Effector memory CD8-positive, alpha-beta T cell (primary cell): ENCODE results near the gene HMOX1.
A peak's percentile ranks its signal among the peaks of the same experiment; 100 is the strongest.
"Not testable (repeated sequence)": the region's sequence is repeated elsewhere in the genome, so short reads cannot be mapped to it uniquely, and the experiment has no call there.

Source experiments
- ATAC-seq: fragments of 150-1000 bp; cut with Tn5 transposase; replicated peaks from 2 replicates; pipeline ENCODE4 v1.10.0; 2021; ENCODE audit warnings: mild to moderate bottlenecking, moderate library complexity
- DNase-seq, 3 experiments: peaks; one replicate each; pipeline ENCODE4 v3.0.0; 2021
- H3K27ac Mint-ChIP-seq, 2 donors: one replicate each; pipeline ENCODE4 v1.8.0; 2022; ENCODE audit warnings: mild to moderate bottlenecking in 2 of 2, mixed read lengths in 2 of 2, moderate library complexity in 2 of 2
- H3K27me3 Mint-ChIP-seq, 2 donors: one replicate each; pipeline ENCODE4 v1.8.0; 2022; ENCODE audit warnings: mixed read lengths in 2 of 2
- H3K36me3 Mint-ChIP-seq: one replicate; pipeline ENCODE4 v1.8.0; 2022; ENCODE audit warnings: mild to moderate bottlenecking, moderate library complexity, mixed read lengths; ENCODE audit not compliant: insufficient read depth
- H3K4me1 Mint-ChIP-seq, 2 donors: one replicate each; pipeline ENCODE4 v1.8.0; 2022; ENCODE audit warnings: low read depth in 2 of 2, mixed read lengths in 2 of 2
- H3K4me3 Mint-ChIP-seq, 2 donors: one replicate each; pipeline ENCODE4 v1.8.0; 2022; ENCODE audit warnings: mild to moderate bottlenecking in 2 of 2, mixed read lengths in 2 of 2, moderate library complexity in 2 of 2
- H3K9me3 Mint-ChIP-seq, 2 donors: one replicate each; pipeline ENCODE4 v1.8.0; 2022; ENCODE audit warnings: mixed read lengths in 2 of 2

HMOX1 gene

DNA sequence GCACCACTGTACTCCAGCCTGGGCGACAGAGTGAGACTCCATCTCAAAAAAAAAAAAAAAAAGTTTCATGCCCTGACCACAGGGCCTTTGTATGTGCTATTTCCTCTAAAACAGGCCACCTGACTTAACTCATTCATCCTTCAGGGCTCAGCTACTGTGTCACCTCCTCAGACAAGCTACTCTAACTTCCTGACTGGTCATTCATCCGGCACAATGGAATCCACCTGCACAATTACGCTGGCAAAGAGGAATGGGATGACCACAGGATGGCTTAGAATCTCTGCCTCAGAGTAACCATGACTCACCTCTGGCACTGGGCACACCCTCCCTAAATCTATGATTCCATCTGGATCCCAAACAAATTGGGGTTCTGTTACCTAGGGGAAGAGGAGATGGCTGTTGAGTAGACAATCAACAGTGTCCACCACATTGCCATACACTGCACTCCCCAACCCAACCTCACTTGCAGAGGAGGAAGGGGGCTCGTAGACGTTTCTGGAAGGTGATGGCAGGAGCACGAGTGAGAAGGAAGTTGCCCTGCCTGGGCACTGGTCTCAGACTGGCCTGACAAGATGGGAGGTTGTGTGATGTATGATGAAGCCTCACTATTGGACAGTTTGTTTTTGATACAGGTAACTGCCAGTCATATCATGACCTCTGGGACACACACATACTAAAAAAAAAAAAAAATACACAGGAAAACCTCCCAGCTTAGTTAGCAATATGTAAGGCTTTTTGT is 22.8 kb upstream of the HMOX1 start:
- H3K4me1 Mint-ChIP-seq = no peaks in the 10 kb centered on the region
- no peak overlapping the region for H3K4me3 Mint-ChIP-seq
- H3K27me3 Mint-ChIP-seq = peaks cover 18 to 46% of the 10 kb centered on the region in 2 donors
- H3K9me3 Mint-ChIP-seq = no peaks in the 10 kb centered on the region
- DNase-seq (no peak), ATAC-seq (no peak)
- H3K36me3 Mint-ChIP-seq = peaks cover 4% of the 10 kb centered on the region
- no peak overlapping the region for H3K27ac Mint-ChIP-seq

DNA sequence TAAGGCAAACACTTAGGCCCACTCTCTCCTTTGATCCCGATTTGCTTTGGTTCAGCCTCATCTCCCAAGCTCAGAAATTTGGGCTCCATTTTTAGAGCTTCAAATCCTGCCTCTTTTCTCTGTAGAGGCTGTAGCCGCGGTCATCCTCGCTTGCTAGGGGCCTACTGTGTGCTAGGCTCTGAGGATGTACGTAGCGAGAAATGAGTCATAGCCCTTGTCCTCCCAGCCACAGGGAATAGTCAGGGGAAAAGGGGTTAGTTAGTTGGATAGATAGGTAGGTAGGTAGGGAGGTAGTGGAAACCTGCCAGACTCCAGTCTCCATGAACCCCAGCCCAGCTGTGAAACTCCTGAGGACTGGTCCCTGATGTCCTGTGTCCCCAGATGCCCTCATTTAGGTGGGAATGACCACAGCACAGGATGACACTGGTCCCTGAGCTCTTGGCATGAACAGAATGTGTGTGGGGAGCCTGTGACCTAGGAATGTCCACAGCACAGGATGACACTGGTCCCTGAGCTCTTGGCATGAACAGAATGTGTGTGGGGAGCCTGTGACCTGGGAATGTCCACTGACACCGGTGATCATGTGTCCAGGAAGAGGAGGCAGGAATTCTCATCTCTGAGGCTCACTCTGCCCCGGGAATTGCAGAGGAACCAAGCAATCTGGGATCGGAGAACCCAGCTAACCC is 21.4 kb upstream of the HMOX1 start:
- H3K36me3 Mint-ChIP-seq = peaks cover 4% of the 10 kb centered on the region
- no peak overlapping the region for H3K4me3 Mint-ChIP-seq
- ATAC-seq (no peak), DNase-seq (no peak)
- no peaks in the 10 kb centered on the region for H3K4me1 Mint-ChIP-seq
- H3K27ac Mint-ChIP-seq = peak overlapping the region in 1 of 2 donors; percentile 4
- peaks cover 18 to 46% of the 10 kb centered on the region in 2 donors for H3K27me3 Mint-ChIP-seq
- no peaks in the 10 kb centered on the region for H3K9me3 Mint-ChIP-seq

DNA sequence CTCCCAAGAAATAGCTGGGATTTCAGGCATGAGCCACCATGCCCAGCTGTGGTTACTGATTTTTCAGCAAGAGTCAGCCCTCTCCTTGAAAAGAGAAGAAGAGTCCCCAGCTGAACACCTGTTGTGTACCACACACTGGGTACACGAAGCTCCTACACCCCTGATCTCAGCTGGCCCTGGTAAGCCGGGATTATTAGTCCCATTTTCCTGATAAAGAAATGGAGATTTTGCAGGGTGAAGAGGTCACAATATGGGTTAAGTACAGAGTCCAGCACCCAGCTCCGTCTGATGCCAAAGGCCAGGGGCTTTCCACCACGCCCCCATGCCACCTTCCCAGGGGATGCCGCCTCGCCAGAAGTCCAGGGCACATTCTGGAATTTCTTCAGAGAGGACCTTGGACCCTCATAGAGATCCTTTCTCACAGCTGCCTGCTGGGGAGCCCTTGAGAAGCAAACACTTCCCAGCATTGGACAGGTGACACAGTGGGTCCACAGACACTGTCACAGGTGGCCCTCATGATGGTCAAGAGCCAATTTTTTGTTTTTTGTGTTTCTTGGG is 19.8 kb upstream of the HMOX1 start:
- H3K9me3 Mint-ChIP-seq = no peaks in the 10 kb centered on the region
- no peak overlapping the region for H3K27ac Mint-ChIP-seq
- H3K36me3 Mint-ChIP-seq = peaks cover 6% of the 10 kb centered on the region
- ATAC-seq (no peak), DNase-seq (no peak)
- no peaks in the 10 kb centered on the region for H3K4me1 Mint-ChIP-seq
- no peak overlapping the region for H3K4me3 Mint-ChIP-seq
- H3K27me3 Mint-ChIP-seq = peaks cover 23 to 46% of the 10 kb centered on the region in 2 donors

- peaks cover 3% of the 10 kb centered on the region for H3K36me3 Mint-ChIP-seq
- no peak overlapping the region for H3K4me3 Mint-ChIP-seq
- H3K9me3 Mint-ChIP-seq = no peaks in the 10 kb centered on the region
- no peaks in the 10 kb centered on the region for H3K4me1 Mint-ChIP-seq
- H3K27ac Mint-ChIP-seq = no peak overlapping the region
- DNase-seq = no peak
- H3K27me3 Mint-ChIP-seq = peaks cover 16 to 55% of the 10 kb centered on the region in 2 donors
- no peak for ATAC-seq
Observed at GRCh38 chr22:35363566-35364086, 17.3 kb upstream of the HMOX1 start.

GRCh38 chr22:35364230-35364629 is 16.7 kb upstream of the HMOX1 start:
- not testable (repeated sequence) for DNase-seq, H3K27ac Mint-ChIP-seq, ATAC-seq, H3K36me3 Mint-ChIP-seq, H3K4me1 Mint-ChIP-seq, H3K9me3 Mint-ChIP-seq, H3K4me3 Mint-ChIP-seq
- peaks cover 16 to 61% of the 10 kb centered on the region in 2 donors for H3K27me3 Mint-ChIP-seq

GRCh38 chr22:35367331-35367886 is 13.5 kb upstream of the HMOX1 start:
- H3K4me3 Mint-ChIP-seq = no peak overlapping the region
- DNase-seq (no peak), ATAC-seq (peak; percentile 49)
- peak overlapping the region in 1 of 2 donors; percentile 77 for H3K27ac Mint-ChIP-seq
- H3K9me3 Mint-ChIP-seq = no peaks in the 10 kb centered on the region
- peaks cover 5% of the 10 kb centered on the region in 2 donors for H3K4me1 Mint-ChIP-seq
- peaks cover 16 to 46% of the 10 kb centered on the region in 2 donors for H3K27me3 Mint-ChIP-seq
- peaks cover 20% of the 10 kb centered on the region for H3K36me3 Mint-ChIP-seq

DNA sequence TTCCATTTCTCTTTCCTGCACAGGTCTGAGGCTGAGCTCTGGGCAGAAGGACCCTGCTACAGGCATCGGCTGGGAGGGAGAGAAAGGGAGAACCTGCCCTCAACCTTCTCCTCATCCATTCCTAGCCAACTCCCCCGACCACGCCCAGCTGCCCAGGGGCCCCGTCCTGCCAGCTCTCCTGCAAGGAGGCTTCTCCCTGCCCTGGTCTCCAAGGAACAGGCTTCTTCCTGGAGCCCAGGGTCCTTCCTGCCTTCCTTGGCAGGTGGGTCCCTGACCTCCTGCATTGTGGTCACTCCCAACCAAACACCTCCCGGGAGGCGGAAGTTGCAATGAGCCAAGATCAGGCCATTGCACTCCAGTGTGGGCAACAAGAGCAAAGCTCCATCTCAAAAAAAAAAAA is 12.5 kb upstream of the HMOX1 start:
- no peak overlapping the region for H3K27ac Mint-ChIP-seq
- no peak overlapping the region for H3K4me3 Mint-ChIP-seq
- peaks cover 5% of the 10 kb centered on the region in 2 donors for H3K4me1 Mint-ChIP-seq
- DNase-seq = no peak
- H3K9me3 Mint-ChIP-seq = no peaks in the 10 kb centered on the region
- ATAC-seq = no peak
- H3K27me3 Mint-ChIP-seq = peaks cover 16 to 44% of the 10 kb centered on the region in 2 donors
- peaks cover 23% of the 10 kb centered on the region for H3K36me3 Mint-ChIP-seq

DNA sequence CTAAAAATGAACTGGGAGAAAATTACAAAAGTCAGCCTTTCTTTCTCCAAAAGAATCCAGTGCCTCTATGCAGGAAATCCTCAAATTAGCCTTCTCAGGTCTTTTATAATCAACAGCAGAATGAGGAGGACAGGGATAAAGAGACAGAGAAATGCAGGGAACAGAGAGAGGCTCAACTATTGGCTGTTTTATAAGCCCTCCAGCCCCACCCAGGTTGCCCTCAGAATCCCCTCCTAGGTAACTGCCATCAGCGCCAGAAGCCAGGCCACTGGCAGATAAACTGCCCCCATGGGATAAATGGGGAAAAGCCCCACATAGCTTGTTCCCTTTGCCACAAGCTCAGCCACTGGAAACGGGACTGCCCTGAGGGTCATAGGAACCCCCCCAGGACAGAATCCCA is 10.9 kb upstream of the HMOX1 start:
- DNase-seq = no peak
- Mint-ChIP-seq H3K4me1 (peaks cover 5% of the 10 kb centered on the region in 2 donors), H3K9me3 (no peaks in the 10 kb centered on the region), H3K27ac (no peak overlapping the region), H3K27me3 (peaks cover 14 to 43% of the 10 kb centered on the region in 2 donors), H3K36me3 (peaks cover 21% of the 10 kb centered on the region), H3K4me3 (no peak overlapping the region)
- ATAC-seq = no peak

DNA sequence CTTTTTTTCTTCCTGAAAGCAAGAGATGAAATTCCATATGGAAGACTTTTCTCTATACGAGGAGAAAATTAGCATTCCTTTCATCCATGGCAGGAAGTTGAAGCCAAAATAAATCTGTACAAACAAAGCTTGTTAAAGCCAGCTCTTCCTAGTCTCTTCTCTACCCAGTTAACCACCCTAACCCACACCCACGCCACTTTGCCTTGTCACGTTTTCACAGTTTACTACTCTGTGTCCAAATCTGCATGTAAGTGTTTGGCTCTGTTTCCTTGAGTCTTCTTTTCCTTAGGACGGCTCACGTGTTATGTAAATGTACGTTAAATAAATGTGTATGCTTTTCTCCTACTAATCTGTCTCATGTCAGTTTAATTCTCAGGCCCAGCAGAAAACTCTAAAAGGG is 7.1 kb upstream of the HMOX1 start:
- Mint-ChIP-seq H3K36me3 (peaks cover 20% of the 10 kb centered on the region), H3K9me3 (no peaks in the 10 kb centered on the region), H3K4me3 (no peak overlapping the region), H3K4me1 (peaks cover 12 to 17% of the 10 kb centered on the region in 2 donors), H3K27ac (no peak overlapping the region), H3K27me3 (peaks cover 0 to 6% of the 10 kb centered on the region in 2 donors)
- ATAC-seq = no peak
- no peak for DNase-seq

DNA sequence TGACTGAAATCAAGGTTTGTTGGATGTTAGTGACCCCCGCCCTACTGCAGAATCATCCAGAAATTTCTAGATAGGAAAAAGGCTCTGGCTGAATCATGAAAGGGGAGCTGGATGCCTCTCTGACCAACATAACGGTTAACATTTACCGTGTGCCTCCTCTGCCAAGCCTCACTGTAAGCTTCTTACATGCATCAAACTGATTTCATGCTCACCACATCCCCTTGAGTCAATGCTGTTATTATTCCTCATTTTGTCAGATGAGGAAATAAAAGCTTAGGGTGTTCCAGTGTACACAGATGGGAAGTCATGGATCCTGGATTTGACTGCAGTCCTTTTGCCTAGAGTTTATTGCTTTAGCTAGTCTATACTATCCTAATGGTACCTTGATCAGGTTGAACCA is 5.9 kb upstream of the HMOX1 start:
- Mint-ChIP-seq H3K9me3 (no peaks in the 10 kb centered on the region), H3K4me1 (peaks cover 12 to 17% of the 10 kb centered on the region in 2 donors), H3K27me3 (peaks cover 0 to 1% of the 10 kb centered on the region in 2 donors), H3K27ac (no peak overlapping the region), H3K4me3 (no peak overlapping the region), H3K36me3 (peaks cover 20% of the 10 kb centered on the region)
- DNase-seq (no peak), ATAC-seq (no peak)

- ATAC-seq (no peak), DNase-seq (no peak)
- Mint-ChIP-seq H3K9me3 (no peaks in the 10 kb centered on the region), H3K4me1 (peaks cover 12 to 19% of the 10 kb centered on the region in 2 donors), H3K36me3 (peaks cover 17% of the 10 kb centered on the region), H3K4me3 (no peak overlapping the region), H3K27ac (no peak overlapping the region), H3K27me3 (peaks cover 0 to 6% of the 10 kb centered on the region in 2 donors)
Observed at GRCh38 chr22:35375526-35375925, 5.4 kb upstream of the HMOX1 start.

DNA sequence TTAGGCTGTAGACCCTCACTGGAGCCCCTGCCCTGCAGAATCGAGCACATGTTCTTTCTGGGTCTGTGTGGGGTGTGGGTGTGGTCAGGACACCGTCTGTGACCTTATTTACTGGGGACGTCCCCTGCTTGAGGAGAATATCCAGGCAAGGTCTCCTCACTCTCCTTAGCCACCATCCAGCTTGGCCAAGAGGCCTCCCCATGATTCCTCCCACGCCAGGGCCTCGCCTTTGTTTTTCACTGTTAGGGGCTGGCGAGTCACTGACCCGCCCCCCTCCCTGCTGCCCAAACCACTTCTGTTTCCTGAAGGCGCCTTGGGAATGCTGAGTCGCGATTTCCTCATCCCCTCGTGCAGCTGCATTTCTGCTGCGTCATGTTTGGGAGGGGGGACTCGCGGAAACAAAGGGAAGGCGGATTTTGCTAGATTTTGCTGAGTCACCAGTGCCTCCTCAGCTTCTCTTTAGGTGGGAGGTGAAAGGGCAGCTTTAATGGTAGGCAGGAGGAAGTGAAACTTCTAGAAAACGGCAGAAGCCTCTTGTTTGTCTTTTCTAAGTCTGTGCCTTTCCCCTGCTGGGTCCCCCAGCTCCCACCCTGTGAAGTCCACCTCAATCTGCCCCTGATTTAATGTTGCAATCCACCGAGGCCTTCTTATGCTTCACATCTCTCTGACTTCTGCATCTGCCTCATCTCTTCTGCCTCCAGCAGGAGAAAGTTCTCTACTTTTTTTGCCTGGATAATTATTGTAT is 4.0 kb upstream of the HMOX1 start:
- H3K27me3 Mint-ChIP-seq = peaks cover 5 to 7% of the 10 kb centered on the region in 2 donors
- peak; percentile 16 for ATAC-seq
- H3K4me1 Mint-ChIP-seq = peaks cover 16 to 24% of the 10 kb centered on the region in 2 donors
- no peak for DNase-seq
- peaks cover 8% of the 10 kb centered on the region for H3K36me3 Mint-ChIP-seq
- no peaks in the 10 kb centered on the region for H3K9me3 Mint-ChIP-seq
- H3K27ac Mint-ChIP-seq = peak overlapping the region; percentile 6 to 92
- H3K4me3 Mint-ChIP-seq = peak overlapping the region in 1 of 2 donors; percentile 19

DNA sequence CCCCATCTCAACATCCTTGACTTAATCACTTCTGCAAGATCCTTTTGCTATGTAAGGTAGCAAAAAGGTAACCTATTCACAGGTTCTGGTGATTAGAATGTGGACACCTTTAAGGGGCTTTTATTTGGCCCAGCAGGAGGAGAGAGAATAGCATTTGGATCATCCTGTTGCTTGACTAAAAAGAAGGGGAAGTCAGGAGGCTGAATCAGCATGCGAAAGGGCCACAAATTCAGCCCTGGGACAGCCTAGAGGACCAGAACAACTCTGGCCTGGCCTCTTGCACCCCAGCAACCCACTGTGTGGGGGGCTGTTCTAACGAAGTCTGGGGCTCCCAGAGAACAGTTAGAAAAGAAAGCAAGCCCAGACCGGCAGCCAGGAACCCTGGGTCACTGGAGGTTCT is 3.2 kb upstream of the HMOX1 start:
- no peaks in the 10 kb centered on the region for H3K9me3 Mint-ChIP-seq
- peaks cover 4% of the 10 kb centered on the region for H3K36me3 Mint-ChIP-seq
- DNase-seq (no peak), ATAC-seq (no peak)
- H3K27me3 Mint-ChIP-seq = peaks cover 7 to 8% of the 10 kb centered on the region in 2 donors
- peak overlapping the region; percentile 6 to 92 for H3K27ac Mint-ChIP-seq
- H3K4me3 Mint-ChIP-seq = no peak overlapping the region
- H3K4me1 Mint-ChIP-seq = peaks cover 13 to 20% of the 10 kb centered on the region in 2 donors
